Measurements from ENCODE around the gene KLRD1. TPM values are rescaled to one million over a fixed set of nuclear protein-coding genes. Genes with fewer than 3 reads are reported as not detected.
"Not testable (repeated sequence)": the region's sequence is repeated elsewhere in the genome, so short reads cannot be mapped to it uniquely, and the experiment has no call there.

KLRD1 gene
- total RNA-seq = 0.05 and 0.06 TPM in 2 replicates

- DNase-seq (ENCODE audit: extremely low read depth, low read depth, low spot score) = no peak
Measured at GRCh38 chr12:10307630-10308029, at the start of gene KLRD1. Gene KLRD1, plus strand, starts transcription at chr12:10307870. Its CDS starts 208 bp downstream, at chr12:10308078.

GRCh38 chr12:10260927-10261326, 46.7 kb upstream of the KLRD1 start:
- DNase-seq (ENCODE audit: extremely low read depth, low read depth, low spot score) = no peak

- no peak for DNase-seq (ENCODE audit: extremely low read depth, low read depth, low spot score)
Measured at GRCh38 chr12:10268037-10268436, 39.6 kb upstream of the KLRD1 start.

- no peak for DNase-seq (ENCODE audit: extremely low read depth, low read depth, low spot score)
Measured at GRCh38 chr12:10272467-10272866, 35.2 kb upstream of the KLRD1 start.

GRCh38 chr12:10276774-10277173, 30.9 kb upstream of the KLRD1 start:
- DNase-seq (ENCODE audit: extremely low read depth, low read depth, low spot score) = no peak

- no peak for DNase-seq (ENCODE audit: extremely low read depth, low read depth, low spot score)
Measured at GRCh38 chr12:10278104-10278503, 29.6 kb upstream of the KLRD1 start.

GRCh38 chr12:10279937-10280336, 27.7 kb upstream of the KLRD1 start:
- no peak for DNase-seq (ENCODE audit: extremely low read depth, low read depth, low spot score)

GRCh38 chr12:10283027-10283426, 24.6 kb upstream of the KLRD1 start:
- DNase-seq (ENCODE audit: extremely low read depth, low read depth, low spot score) = no peak

- DNase-seq (ENCODE audit: extremely low read depth, low read depth, low spot score) = no peak
Measured at GRCh38 chr12:10285919-10286318, 21.8 kb upstream of the KLRD1 start.

GRCh38 chr12:10289005-10289754, 18.5 kb upstream of the KLRD1 start:
- no peak for DNase-seq (ENCODE audit: extremely low read depth, low read depth, low spot score)

- DNase-seq (ENCODE audit: extremely low read depth, low read depth, low spot score) = no peak
Measured at GRCh38 chr12:10291030-10291429, 16.6 kb upstream of the KLRD1 start.

- DNase-seq (ENCODE audit: extremely low read depth, low read depth, low spot score) = no peak
Measured at GRCh38 chr12:10293151-10293550, 14.5 kb upstream of the KLRD1 start.

GRCh38 chr12:10293570-10294227, 14.0 kb upstream of the KLRD1 start:
- no peak for DNase-seq (ENCODE audit: extremely low read depth, low read depth, low spot score)

- DNase-seq (ENCODE audit: extremely low read depth, low read depth, low spot score) = no peak
Measured at GRCh38 chr12:10301103-10301502, 6.6 kb upstream of the KLRD1 start.

- DNase-seq (ENCODE audit: extremely low read depth, low read depth, low spot score) = no peak
Measured at GRCh38 chr12:10304161-10304574, 3.5 kb upstream of the KLRD1 start.

- DNase-seq (ENCODE audit: extremely low read depth, low read depth, low spot score) = no peak
Measured at GRCh38 chr12:10305411-10305810, 2.3 kb upstream of the KLRD1 start.

GRCh38 chr12:10310926-10311720, 3.5 kb downstream of the KLRD1 start:
- no peak for DNase-seq (ENCODE audit: extremely low read depth, low read depth, low spot score)

GRCh38 chr12:10319388-10319787, 11.7 kb downstream of the KLRD1 start:
- DNase-seq (ENCODE audit: extremely low read depth, low read depth, low spot score) = no peak

- DNase-seq (ENCODE audit: extremely low read depth, low read depth, low spot score) = no peak
Measured at GRCh38 chr12:10320643-10321042, 13.0 kb downstream of the KLRD1 start.

GRCh38 chr12:10328691-10329090, 21.0 kb downstream of the KLRD1 start:
- not testable (repeated sequence) for DNase-seq (ENCODE audit: extremely low read depth, low read depth, low spot score)

GRCh38 chr12:10331642-10332239, 24.1 kb downstream of the KLRD1 start:
- DNase-seq (ENCODE audit: extremely low read depth, low read depth, low spot score) = peak; percentile 56

All from glomerular endothelial cell (primary cell).